Vagina (tissue), 2 donors: ENCODE data around the gene RING1.

Experiments
- POLR2A ChIP-seq, 2 donors: fragments of 450-650 bp; IDR thresholded peaks; one replicate each; pipeline ENCODE4 v1.6.1; 2017; ENCODE audit warnings: antibody characterized with exemption in 2 of 2, mild to moderate bottlenecking in 2 of 2, moderate library complexity in 2 of 2
- POLR2AphosphoS5 ChIP-seq, 2 donors: sonication (generic); formaldehyde crosslinking; IDR thresholded peaks; one replicate each; pipeline ENCODE4 v1.9.0; 2017; ENCODE audit warnings: antibody characterized with exemption in 2 of 2, mild to moderate bottlenecking in 2 of 2, low read depth in 1 of 2; ENCODE audit not compliant: insufficient read depth in 1 of 2
- TF ChIP-seq, protein P1 (sequence below), 3 experiments: fragments of 450-650 bp in 2 of 3; fragments of 200-600 bp in 1 of 3; sonication (generic) in 1 of 3; IDR thresholded peaks; one replicate each; pipeline ENCODE4 v1.5.1; 2017 to 2019; ENCODE audit warnings: antibody characterized with exemption in 3 of 3, mild to moderate bottlenecking in 2 of 3, moderate library complexity in 2 of 3

DNA sequence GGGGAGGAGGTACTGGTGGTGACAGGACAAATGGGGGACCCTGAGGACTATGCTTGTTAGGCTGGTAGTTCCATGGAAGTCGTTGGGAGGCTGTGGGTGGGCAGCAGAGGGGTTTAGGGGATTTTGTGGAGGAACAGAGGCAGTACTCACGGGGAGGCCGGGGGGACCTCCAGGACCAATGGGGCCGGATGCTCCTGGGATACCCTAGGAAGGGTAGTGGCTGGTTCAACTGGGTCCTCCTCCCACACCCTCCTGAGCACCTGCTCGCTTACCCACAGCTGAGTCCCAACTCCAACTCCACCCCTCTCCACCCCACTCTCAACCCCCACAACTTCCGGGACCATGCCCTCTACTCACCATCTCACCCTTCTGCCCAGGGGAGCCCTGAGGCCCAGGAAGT, 41.9 kb upstream of the RING1 start:
- TF ChIP-seq, protein P1, sequence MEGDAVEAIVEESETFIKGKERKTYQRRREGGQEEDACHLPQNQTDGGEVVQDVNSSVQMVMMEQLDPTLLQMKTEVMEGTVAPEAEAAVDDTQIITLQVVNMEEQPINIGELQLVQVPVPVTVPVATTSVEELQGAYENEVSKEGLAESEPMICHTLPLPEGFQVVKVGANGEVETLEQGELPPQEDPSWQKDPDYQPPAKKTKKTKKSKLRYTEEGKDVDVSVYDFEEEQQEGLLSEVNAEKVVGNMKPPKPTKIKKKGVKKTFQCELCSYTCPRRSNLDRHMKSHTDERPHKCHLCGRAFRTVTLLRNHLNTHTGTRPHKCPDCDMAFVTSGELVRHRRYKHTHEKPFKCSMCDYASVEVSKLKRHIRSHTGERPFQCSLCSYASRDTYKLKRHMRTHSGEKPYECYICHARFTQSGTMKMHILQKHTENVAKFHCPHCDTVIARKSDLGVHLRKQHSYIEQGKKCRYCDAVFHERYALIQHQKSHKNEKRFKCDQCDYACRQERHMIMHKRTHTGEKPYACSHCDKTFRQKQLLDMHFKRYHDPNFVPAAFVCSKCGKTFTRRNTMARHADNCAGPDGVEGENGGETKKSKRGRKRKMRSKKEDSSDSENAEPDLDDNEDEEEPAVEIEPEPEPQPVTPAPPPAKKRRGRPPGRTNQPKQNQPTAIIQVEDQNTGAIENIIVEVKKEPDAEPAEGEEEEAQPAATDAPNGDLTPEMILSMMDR (IDR thresholded peaks at IDR 0.05): no peak
- TF ChIP-seq POLR2A (IDR thresholded peaks at IDR 0.05) (no peak), POLR2AphosphoS5 (IDR thresholded peaks at IDR 0.05; ENCODE audit: insufficient read depth in 1 of 2, low read depth in 1 of 2) (no peak)
